GM23338 (cell line): ENCODE results near the gene CPEB2. TPM values are rescaled to one million over a fixed set of nuclear protein-coding genes. Genes with fewer than 3 reads are reported as not detected.

ENCODE experiments used
- ATAC-seq: fragments of 200-7000 bp; cut with Tn5 transposase; 3 replicates; pipeline ENCODE4 v1.9.1; 2020
- DNase-seq: peaks from one replicate; pipeline ENCODE4 v3.0.0-alpha.2; 2015; ENCODE audit warnings: low spot score
- H2AFZ ChIP-seq: fragments of 200-600 bp; sonication (generic); 2 replicates; pipeline ENCODE4 v1.8.0; 2016; ENCODE audit warnings: antibody characterized with exemption, mild to moderate bottlenecking, moderate library complexity
- H3F3A ChIP-seq: fragments of 200-600 bp; sonication (generic); replicated peaks from 2 replicates; pipeline ENCODE4 v1.8.0; 2017; ENCODE audit warnings: antibody characterized with exemption, mixed run types, low read depth
- H3K27ac ChIP-seq: fragments of 200-600 bp; sonication (generic); 2 replicates; pipeline ENCODE4 v1.6.1; 2016; ENCODE audit warnings: low read depth
- H3K27me3 ChIP-seq: fragments of 200-600 bp; sonication (generic); 2 replicates; pipeline ENCODE4 v1.8.0; 2016; ENCODE audit warnings: mild to moderate bottlenecking, mixed run types, moderate library complexity; ENCODE audit not compliant: insufficient read depth
- H3K36me3 ChIP-seq: fragments of 200-600 bp; sonication (generic); 2 replicates; pipeline ENCODE4 v1.8.0; 2016; ENCODE audit warnings: mild to moderate bottlenecking; ENCODE audit not compliant: insufficient read depth
- H3K4me1 ChIP-seq: fragments of 200-600 bp; sonication (generic); 2 replicates; pipeline ENCODE4 v1.8.0; 2016; ENCODE audit warnings: mild to moderate bottlenecking, moderate library complexity; ENCODE audit not compliant: insufficient read depth
- H3K4me2 ChIP-seq: fragments of 200-600 bp; sonication (generic); 2 replicates; pipeline ENCODE4 v1.7.1; 2017; ENCODE audit warnings: mixed run types
- H3K4me3 ChIP-seq: fragments of 200-600 bp; sonication (generic); 2 replicates; pipeline ENCODE4 v1.6.1; 2016; ENCODE audit warnings: mixed run types
- H3K79me2 ChIP-seq: fragments of 200-600 bp; sonication (generic); replicated peaks from 2 replicates; pipeline ENCODE4 v1.8.0; 2017; ENCODE audit warnings: mild to moderate bottlenecking; ENCODE audit not compliant: insufficient read depth
- H3K9me2 ChIP-seq: fragments of 200-600 bp; sonication (generic); 2 replicates; pipeline ENCODE4 v1.8.0; 2017; ENCODE audit not compliant: insufficient read depth
- H4K20me1 ChIP-seq: fragments of 200-600 bp; sonication (generic); replicated peaks from 2 replicates; pipeline ENCODE4 v1.8.0; 2017; ENCODE audit warnings: mild to moderate bottlenecking; ENCODE audit not compliant: insufficient read depth
- H3K27ac Mint-ChIP-seq: 2 replicates; pipeline ENCODE4 v1.8.0; 2020; ENCODE audit warnings: inconsistent platforms, mild to moderate bottlenecking, moderate library complexity, mixed read lengths
- H3K27me3 Mint-ChIP-seq: 3 replicates; pipeline ENCODE4 v1.8.0; 2022; ENCODE audit warnings: low read depth, mild to moderate bottlenecking, moderate library complexity, mixed read lengths, inconsistent platforms; ENCODE audit not compliant: insufficient read depth, poor library complexity
- H3K36me3 Mint-ChIP-seq: 3 replicates; pipeline ENCODE4 v1.8.0; 2021; ENCODE audit warnings: low read depth, mild to moderate bottlenecking, inconsistent platforms, moderate library complexity, mixed read lengths
- H3K4me1 Mint-ChIP-seq: 3 replicates; pipeline ENCODE4 v1.8.0; 2020; ENCODE audit warnings: mild to moderate bottlenecking, inconsistent platforms, mixed read lengths
- H3K4me3 Mint-ChIP-seq: 3 replicates; pipeline ENCODE4 v1.8.0; 2021; ENCODE audit warnings: moderate library complexity, mild to moderate bottlenecking, inconsistent platforms, mixed read lengths
- H3K9me3 Mint-ChIP-seq: 3 replicates; pipeline ENCODE4 v1.8.0; 2020; ENCODE audit warnings: moderate library complexity, mild to moderate bottlenecking, inconsistent platforms, mixed read lengths
- CREB1 ChIP-seq: fragments of 250-450 bp; sonication (Bioruptor Pico); IDR thresholded peaks from 2 replicates; pipeline ENCODE4 v1.5.0; 2020; ENCODE audit warnings: low read depth, mild to moderate bottlenecking, moderate library complexity
- CTCF ChIP-seq, 2 experiments: fragments of 200-600 bp in 1 of 2; sonication (generic) in 1 of 2; conservative IDR thresholded peaks; 2 replicates each; pipeline versions ENCODE4 v1.5.1 to v1.6.1; 2016 to 2017; ENCODE audit warnings: antibody characterized with exemption in 2 of 2, low read depth in 2 of 2, mild to moderate bottlenecking in 2 of 2, moderate library complexity in 1 of 2
- ETS1 ChIP-seq: IDR thresholded peaks from 2 replicates; pipeline ENCODE4 v1.6.1; 2016; ENCODE audit warnings: antibody characterized with exemption
- EZH2 ChIP-seq: fragments of 200-600 bp; sonication (generic); IDR thresholded peaks from one replicate; pipeline ENCODE4 v1.8.0; 2017; ENCODE audit warnings: antibody characterized with exemption, mild to moderate bottlenecking, low read depth; ENCODE audit not compliant: unreplicated experiment
- EZH2phosphoT487 ChIP-seq: fragments of 200-600 bp; sonication (generic); IDR thresholded peaks from one replicate; pipeline ENCODE4 v1.8.1; 2018; ENCODE audit warnings: antibody characterized with exemption; ENCODE audit not compliant: unreplicated experiment
- JUNB ChIP-seq: IDR thresholded peaks from one replicate; pipeline ENCODE4 v1.6.1; 2016; ENCODE audit warnings: antibody characterized with exemption; ENCODE audit not compliant: unreplicated experiment
- NANOG ChIP-seq: IDR thresholded peaks from 2 replicates; pipeline ENCODE4 v1.6.1; 2016; ENCODE audit warnings: antibody characterized with exemption, borderline replicate concordance
- POLR2AphosphoS5 ChIP-seq: IDR thresholded peaks from 2 replicates; pipeline ENCODE4 v1.6.1; 2016; ENCODE audit warnings: antibody characterized with exemption, low read depth
- REST ChIP-seq: IDR thresholded peaks from one replicate; pipeline ENCODE4 v1.6.1; 2018; ENCODE audit warnings: antibody characterized with exemption; ENCODE audit not compliant: unreplicated experiment
- STAT1 ChIP-seq: IDR thresholded peaks from one replicate; pipeline ENCODE4 v1.6.1; 2016; ENCODE audit warnings: antibody characterized with exemption; ENCODE audit not compliant: unreplicated experiment
- ZNF114 ChIP-seq: fragments of 250-450 bp; sonication (Bioruptor Pico); IDR thresholded peaks from 2 replicates; pipeline ENCODE4 v1.5.0; 2020; ENCODE audit warnings: mild to moderate bottlenecking, moderate library complexity
- ZNF331 ChIP-seq: fragments of 250-450 bp; sonication (Bioruptor Pico); IDR thresholded peaks from 2 replicates; pipeline ENCODE4 v1.5.0; 2020; ENCODE audit warnings: low read depth, mild to moderate bottlenecking, moderate library complexity
- ZNF462 ChIP-seq: fragments of 250-450 bp; sonication (Bioruptor Pico); IDR thresholded peaks from 2 replicates; pipeline ENCODE4 v1.5.0; 2020; ENCODE audit warnings: mild to moderate bottlenecking, moderate library complexity
- polyA plus RNA-seq: library from polyadenylated mRNA; unstranded; fragments of >200 nt; fragmentation: Nextera tagmentation; extraction: Ambion mirVana; gene quantifications from 2 replicates; pipeline ENCODE4 v1.2.1, GENCODE V29; 2016
- total RNA-seq: library from RNA; depleted of rRNA; stranded (reverse); fragments of >200 nt; shearing (Covaris generic); gene quantifications from 2 replicates; pipeline ENCODE4 v1.2.3, GENCODE V29; 2014

Gene CPEB2
- total and polyA plus RNA-seq, 2 experiments from 2014 or later = 0.66 to 2.4 TPM

GRCh38 chr4:14990484-14990883 lies 11.8 kb upstream of the CPEB2 start:
- Mint-ChIP-seq H3K9me3 (no peaks in the 10 kb centered on the region), H3K4me3 (no peak overlapping the region), H3K27me3 (no peaks in the 10 kb centered on the region), H3K36me3 (no peaks in the 10 kb centered on the region), H3K27ac (no peak overlapping the region), H3K4me1 (peaks cover 9% of the 10 kb centered on the region)
- ATAC-seq (no peak), DNase-seq (no peak)
- H2AFZ ChIP-seq = no peak overlapping the region
- H3K36me3 ChIP-seq = no peaks in the 10 kb centered on the region
- H3K4me1 ChIP-seq = no peaks in the 10 kb centered on the region; the same call in 1 of the 2 replicates
- H3K79me2 ChIP-seq = no peaks in the 10 kb centered on the region
- H3K4me2 ChIP-seq = no peak overlapping the region
- H3K27me3 ChIP-seq = no peaks in the 10 kb centered on the region
- no peaks in the 10 kb centered on the region for H4K20me1 ChIP-seq
- H3K4me3 ChIP-seq = no peak overlapping the region
- H3K27ac ChIP-seq = no peak overlapping the region
- H3K9me2 ChIP-seq = no peaks in the 10 kb centered on the region
- TF ChIP-seq JUNB = no peak
- TF ChIP-seq REST = no peak
- no peak for TF ChIP-seq NANOG
- TF ChIP-seq ZNF462 (CRISPR knock-in tag) = no peak
- no peak for TF ChIP-seq STAT1
- TF ChIP-seq ZNF331 (CRISPR knock-in tag) = no peak
- TF ChIP-seq POLR2AphosphoS5 = no peak
- no peak for TF ChIP-seq EZH2phosphoT487
- TF ChIP-seq ZNF114 (CRISPR knock-in tag) = no peak
- no peak for TF ChIP-seq CREB1 (CRISPR knock-in tag)
- TF ChIP-seq CTCF (conservative IDR thresholded peaks at IDR 0.05; ENCODE audit: low read depth in 2 of 2) = no peak
- no peak for TF ChIP-seq EZH2
- TF ChIP-seq ETS1 = no peak
- no peaks in the 10 kb centered on the region for H3F3A ChIP-seq
